HepG2 (cell line): ENCODE measurements around the gene GNL1. TPM values are rescaled to one million over a fixed set of nuclear protein-coding genes. Genes with fewer than 3 reads are reported as not detected.

Source experiments
- EHMT2 ChIP-seq: fragments of 200-600 bp; sonication (generic); IDR thresholded peaks from 2 replicates; pipeline ENCODE4 v1.7.0; 2017; ENCODE audit warnings: antibody characterized with exemption, low read depth, low read length, borderline replicate concordance
- ESRRA ChIP-seq: sonication (generic); formaldehyde crosslinking; IDR thresholded peaks from 2 replicates; pipeline ENCODE4 v1.5.1; 2020; ENCODE audit warnings: mild to moderate bottlenecking, low read depth, missing genetic modification reagents
- NFE2 ChIP-seq: sonication (generic); formaldehyde crosslinking; IDR thresholded peaks from 2 replicates; pipeline ENCODE4 v1.4.0; 2020; ENCODE audit warnings: missing genetic modification reagents
- NFKB2 ChIP-seq: sonication (generic); formaldehyde crosslinking; IDR thresholded peaks from 2 replicates; pipeline ENCODE4 v1.4.0; 2020; ENCODE audit warnings: missing genetic modification reagents, borderline replicate concordance
- PHF21A ChIP-seq: sonication (generic); formaldehyde crosslinking; IDR thresholded peaks from 2 replicates; pipeline ENCODE4 v1.5.0; 2020; ENCODE audit warnings: mild to moderate bottlenecking, missing genetic modification reagents
- POLR2A ChIP-seq, 2 experiments: IDR thresholded peaks; 2 replicates each; pipeline ENCODE4 v1.6.1; 2011; ENCODE audit warnings: low read depth in 2 of 2, low read length in 2 of 2, mild to moderate bottlenecking in 1 of 2, moderate library complexity in 1 of 2; ENCODE audit not compliant: insufficient read depth in 1 of 2
- POLR2AphosphoS5 ChIP-seq: IDR thresholded peaks from 2 replicates; pipeline ENCODE4 v1.6.1; 2012; ENCODE audit warnings: low read depth, low read length
- RFX3 ChIP-seq: IDR thresholded peaks from 2 replicates; pipeline ENCODE4 v1.6.1; 2016; ENCODE audit warnings: missing biosample characterization, missing genetic modification reagents
- SAP130 ChIP-seq: IDR thresholded peaks from 2 replicates; pipeline ENCODE4 v1.6.1; 2016; ENCODE audit warnings: low read depth
- SP140L ChIP-seq: sonication (generic); formaldehyde crosslinking; IDR thresholded peaks from 2 replicates; pipeline ENCODE4 v1.4.0; 2020; ENCODE audit warnings: missing genetic modification reagents, borderline replicate concordance
- SRSF1 ChIP-seq: fragments of 200-400 bp; formaldehyde crosslinking; optimal IDR thresholded peaks from 2 replicates; pipeline ENCODE3; 2017; ENCODE audit warnings: mild to moderate bottlenecking, low read depth, low read length, moderate library complexity
- TRIM24 ChIP-seq: sonication (generic); formaldehyde crosslinking; IDR thresholded peaks from 2 replicates; pipeline ENCODE4 v1.8.0; 2022; ENCODE audit warnings: mild to moderate bottlenecking, missing genetic modification reagents
- ZBTB7A ChIP-seq: sonication (generic); formaldehyde crosslinking; IDR thresholded peaks from 2 replicates; pipeline ENCODE4 v1.8.0; 2022; ENCODE audit warnings: mild to moderate bottlenecking, missing genetic modification reagents
- ZNF235 ChIP-seq: sonication (generic); formaldehyde crosslinking; IDR thresholded peaks from 2 replicates; pipeline ENCODE4 v1.8.1; 2023; ENCODE audit warnings: mild to moderate bottlenecking, missing genetic modification reagents, borderline replicate concordance
- ZNF446 ChIP-seq: sonication (generic); formaldehyde crosslinking; IDR thresholded peaks from 2 replicates; pipeline ENCODE4 v1.5.0; 2020; ENCODE audit warnings: mild to moderate bottlenecking, missing genetic modification reagents
- ZNF501 ChIP-seq: sonication (generic); formaldehyde crosslinking; IDR thresholded peaks from 2 replicates; pipeline ENCODE4 v1.5.1; 2020; ENCODE audit warnings: mild to moderate bottlenecking, moderate library complexity, missing genetic modification reagents
- polyA plus RNA-seq, 8 experiments: library from polyadenylated mRNA; depleted of rRNA in 3 of 8; stranded (reverse) in 7 of 8; unstranded in 1 of 8; fragments of >200 nt; fragmentation: Illumina TruSeq in 4 of 8; extraction: Trizol in 4 of 8; gene quantifications; 2 replicates each; pipeline versions ENCODE4 v1.2.1 to v1.2.3, GENCODE V29; 2011 to 2016; ENCODE audit warnings: low read depth in 4 of 8, missing spikeins in 1 of 8, mixed read lengths in 1 of 8; ENCODE audit not compliant: insufficient read depth in 1 of 8
- total RNA-seq, 5 experiments: library from RNA; depleted of rRNA; stranded (reverse); fragments of >200 nt; fragmentation: Illumina TruSeq; extraction: Trizol; gene quantifications; 2 replicates each; pipeline ENCODE4 v1.2.3, GENCODE V29; 2016; ENCODE audit warnings: low read depth in 1 of 5
- TF ChIP-seq, protein P1 (sequence below): sonication (generic); formaldehyde crosslinking; IDR thresholded peaks from 2 replicates; pipeline ENCODE4 v1.9.0; 2022; ENCODE audit warnings: low read depth, missing genetic modification reagents
- TF ChIP-seq, protein P2 (sequence below): IDR thresholded peaks from 2 replicates; pipeline ENCODE4 v1.6.1; 2016
- TF ChIP-seq, protein P3 (sequence below): sonication (generic); formaldehyde crosslinking; IDR thresholded peaks from 2 replicates; pipeline ENCODE4 v1.5.0; 2020; ENCODE audit warnings: missing genetic modification reagents, mild to moderate bottlenecking, borderline replicate concordance
- TF ChIP-seq, protein P4 (sequence below): sonication (generic); formaldehyde crosslinking; IDR thresholded peaks from 2 replicates; pipeline ENCODE4 v1.8.1; 2022; ENCODE audit warnings: low read depth, mild to moderate bottlenecking, missing genetic modification reagents
- TF ChIP-seq, protein P5 (sequence below): IDR thresholded peaks from 2 replicates; pipeline ENCODE4 v1.6.1; 2016; ENCODE audit warnings: missing genetic modification reagents, missing compliant biosample characterization
- TF ChIP-seq, protein P6 (sequence below): sonication (generic); formaldehyde crosslinking; conservative IDR thresholded peaks from 2 replicates; pipeline ENCODE4 v1.8.0; 2022; ENCODE audit warnings: missing genetic modification reagents

The GNL1 gene
- total and polyA plus RNA-seq, 2 of the 13 experiments (the other 11 are each of a cell fraction or from before 2014, with no cell fraction given): 35.0 to 55.6 TPM

DNA sequence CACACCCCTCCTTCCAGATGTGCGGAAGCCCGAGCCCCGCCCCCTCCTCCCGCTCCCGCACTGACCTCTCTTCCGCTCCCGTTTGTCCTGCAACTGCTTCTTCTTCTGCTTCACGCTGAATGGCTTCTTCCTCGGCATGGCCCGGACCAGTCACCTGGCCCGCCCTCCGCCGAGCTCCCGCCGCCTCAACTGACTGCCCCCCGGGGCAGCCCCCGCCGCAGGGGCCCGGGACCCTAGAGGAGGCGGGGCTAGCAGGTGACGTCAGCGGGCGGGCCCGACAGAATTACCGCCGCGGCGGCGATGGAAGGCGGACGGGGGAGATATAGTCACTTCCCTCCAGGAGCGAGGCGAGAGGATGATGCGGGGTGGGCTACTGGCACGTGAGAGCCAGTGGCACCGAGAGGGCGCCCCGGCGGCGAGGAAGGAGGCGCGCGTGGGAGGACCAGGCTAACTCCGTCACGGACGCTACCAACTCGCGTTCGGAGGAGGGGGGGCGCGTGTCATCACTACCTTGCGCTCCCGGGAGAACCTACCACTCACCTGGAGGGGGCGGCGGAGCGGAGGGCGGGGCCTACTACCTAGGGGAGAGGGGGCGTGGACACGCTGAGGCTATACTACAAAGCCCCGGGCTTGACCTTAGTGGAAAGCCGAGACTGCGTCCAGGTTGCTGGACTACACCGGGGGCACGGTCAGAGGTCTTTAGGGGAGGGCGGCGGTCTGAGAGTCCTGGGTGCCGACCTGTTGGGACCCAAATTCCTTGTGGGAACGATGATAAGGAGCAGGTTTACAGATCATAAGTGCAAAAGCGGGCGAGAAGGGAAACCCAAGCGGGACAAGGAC, at the start of gene GNL1 (continued):
- no peak for TF ChIP-seq ZNF501
- peak; percentile 69 for TF ChIP-seq SRSF1
- TF ChIP-seq, protein P1, sequence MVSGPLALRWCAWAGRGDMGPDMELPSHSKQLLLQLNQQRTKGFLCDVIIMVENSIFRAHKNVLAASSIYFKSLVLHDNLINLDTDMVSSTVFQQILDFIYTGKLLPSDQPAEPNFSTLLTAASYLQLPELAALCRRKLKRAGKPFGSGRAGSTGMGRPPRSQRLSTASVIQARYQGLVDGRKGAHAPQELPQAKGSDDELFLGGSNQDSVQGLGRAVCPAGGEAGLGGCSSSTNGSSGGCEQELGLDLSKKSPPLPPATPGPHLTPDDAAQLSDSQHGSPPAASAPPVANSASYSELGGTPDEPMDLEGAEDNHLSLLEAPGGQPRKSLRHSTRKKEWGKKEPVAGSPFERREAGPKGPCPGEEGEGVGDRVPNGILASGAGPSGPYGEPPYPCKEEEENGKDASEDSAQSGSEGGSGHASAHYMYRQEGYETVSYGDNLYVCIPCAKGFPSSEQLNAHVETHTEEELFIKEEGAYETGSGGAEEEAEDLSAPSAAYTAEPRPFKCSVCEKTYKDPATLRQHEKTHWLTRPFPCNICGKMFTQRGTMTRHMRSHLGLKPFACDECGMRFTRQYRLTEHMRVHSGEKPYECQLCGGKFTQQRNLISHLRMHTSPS (CRISPR knock-in tag): peak; percentile 17; the same call in 1 of the 2 replicates
- TF ChIP-seq, protein P2, sequence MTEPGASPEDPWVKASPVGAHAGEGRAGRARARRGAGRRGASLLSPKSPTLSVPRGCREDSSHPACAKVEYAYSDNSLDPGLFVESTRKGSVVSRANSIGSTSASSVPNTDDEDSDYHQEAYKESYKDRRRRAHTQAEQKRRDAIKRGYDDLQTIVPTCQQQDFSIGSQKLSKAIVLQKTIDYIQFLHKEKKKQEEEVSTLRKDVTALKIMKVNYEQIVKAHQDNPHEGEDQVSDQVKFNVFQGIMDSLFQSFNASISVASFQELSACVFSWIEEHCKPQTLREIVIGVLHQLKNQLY (CRISPR knock-in tag): no peak
- TF ChIP-seq RFX3 (CRISPR knock-in tag): no peak
- TF ChIP-seq NFE2 (CRISPR knock-in tag): peak; percentile 44; the same call in 1 of the 2 replicates
- no peak for TF ChIP-seq SP140L
- peak; percentile 80 for TF ChIP-seq SAP130 (CRISPR knock-in tag)
- TF ChIP-seq, protein P3, sequence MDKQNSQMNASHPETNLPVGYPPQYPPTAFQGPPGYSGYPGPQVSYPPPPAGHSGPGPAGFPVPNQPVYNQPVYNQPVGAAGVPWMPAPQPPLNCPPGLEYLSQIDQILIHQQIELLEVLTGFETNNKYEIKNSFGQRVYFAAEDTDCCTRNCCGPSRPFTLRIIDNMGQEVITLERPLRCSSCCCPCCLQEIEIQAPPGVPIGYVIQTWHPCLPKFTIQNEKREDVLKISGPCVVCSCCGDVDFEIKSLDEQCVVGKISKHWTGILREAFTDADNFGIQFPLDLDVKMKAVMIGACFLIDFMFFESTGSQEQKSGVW (CRISPR knock-in tag): no peak
- TF ChIP-seq ZNF446 (CRISPR knock-in tag): no peak
- TF ChIP-seq NFKB2 (CRISPR knock-in tag): peak; percentile 46; the same call in 1 of the 2 replicates
- no peak for TF ChIP-seq EHMT2
- TF ChIP-seq ZNF235 (CRISPR knock-in tag): no peak; the same call in 1 of the 2 replicates
- TF ChIP-seq PHF21A (CRISPR knock-in tag): no peak
- TF ChIP-seq POLR2AphosphoS5: peak; percentile 76
- peak; percentile 82 to 85; a peak in 3 of 4 replicates for TF ChIP-seq POLR2A (IDR thresholded peaks at IDR 0.05; ENCODE audit: insufficient read depth in 1 of 2, low read depth in 2 of 2, low read length in 2 of 2)
- TF ChIP-seq, protein P4, sequence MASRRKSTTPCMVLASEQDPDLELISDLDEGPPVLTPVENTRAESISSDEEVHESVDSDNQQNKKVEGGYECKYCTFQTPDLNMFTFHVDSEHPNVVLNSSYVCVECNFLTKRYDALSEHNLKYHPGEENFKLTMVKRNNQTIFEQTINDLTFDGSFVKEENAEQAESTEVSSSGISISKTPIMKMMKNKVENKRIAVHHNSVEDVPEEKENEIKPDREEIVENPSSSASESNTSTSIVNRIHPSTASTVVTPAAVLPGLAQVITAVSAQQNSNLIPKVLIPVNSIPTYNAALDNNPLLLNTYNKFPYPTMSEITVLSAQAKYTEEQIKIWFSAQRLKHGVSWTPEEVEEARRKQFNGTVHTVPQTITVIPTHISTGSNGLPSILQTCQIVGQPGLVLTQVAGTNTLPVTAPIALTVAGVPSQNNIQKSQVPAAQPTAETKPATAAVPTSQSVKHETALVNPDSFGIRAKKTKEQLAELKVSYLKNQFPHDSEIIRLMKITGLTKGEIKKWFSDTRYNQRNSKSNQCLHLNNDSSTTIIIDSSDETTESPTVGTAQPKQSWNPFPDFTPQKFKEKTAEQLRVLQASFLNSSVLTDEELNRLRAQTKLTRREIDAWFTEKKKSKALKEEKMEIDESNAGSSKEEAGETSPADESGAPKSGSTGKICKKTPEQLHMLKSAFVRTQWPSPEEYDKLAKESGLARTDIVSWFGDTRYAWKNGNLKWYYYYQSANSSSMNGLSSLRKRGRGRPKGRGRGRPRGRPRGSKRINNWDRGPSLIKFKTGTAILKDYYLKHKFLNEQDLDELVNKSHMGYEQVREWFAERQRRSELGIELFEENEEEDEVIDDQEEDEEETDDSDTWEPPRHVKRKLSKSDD (CRISPR knock-in tag): no peak; the same call in 1 of the 2 replicates
- peak; percentile 24; the same call in 1 of the 2 replicates for TF ChIP-seq ESRRA (CRISPR knock-in tag)
- peak; percentile 22; the same call in 1 of the 2 replicates for TF ChIP-seq ZBTB7A (CRISPR knock-in tag)
- TF ChIP-seq TRIM24 (CRISPR knock-in tag): no peak
- TF ChIP-seq, protein P5, sequence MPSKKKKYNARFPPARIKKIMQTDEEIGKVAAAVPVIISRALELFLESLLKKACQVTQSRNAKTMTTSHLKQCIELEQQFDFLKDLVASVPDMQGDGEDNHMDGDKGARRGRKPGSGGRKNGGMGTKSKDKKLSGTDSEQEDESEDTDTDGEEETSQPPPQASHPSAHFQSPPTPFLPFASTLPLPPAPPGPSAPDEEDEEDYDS (CRISPR knock-in tag): peak; percentile 94
- TF ChIP-seq, protein P6, sequence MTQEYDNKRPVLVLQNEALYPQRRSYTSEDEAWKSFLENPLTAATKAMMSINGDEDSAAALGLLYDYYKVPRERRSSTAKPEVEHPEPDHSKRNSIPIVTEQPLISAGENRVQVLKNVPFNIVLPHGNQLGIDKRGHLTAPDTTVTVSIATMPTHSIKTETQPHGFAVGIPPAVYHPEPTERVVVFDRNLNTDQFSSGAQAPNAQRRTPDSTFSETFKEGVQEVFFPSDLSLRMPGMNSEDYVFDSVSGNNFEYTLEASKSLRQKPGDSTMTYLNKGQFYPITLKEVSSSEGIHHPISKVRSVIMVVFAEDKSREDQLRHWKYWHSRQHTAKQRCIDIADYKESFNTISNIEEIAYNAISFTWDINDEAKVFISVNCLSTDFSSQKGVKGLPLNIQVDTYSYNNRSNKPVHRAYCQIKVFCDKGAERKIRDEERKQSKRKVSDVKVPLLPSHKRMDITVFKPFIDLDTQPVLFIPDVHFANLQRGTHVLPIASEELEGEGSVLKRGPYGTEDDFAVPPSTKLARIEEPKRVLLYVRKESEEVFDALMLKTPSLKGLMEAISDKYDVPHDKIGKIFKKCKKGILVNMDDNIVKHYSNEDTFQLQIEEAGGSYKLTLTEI (CRISPR knock-in tag): no peak
